Caco-2 (cell line): ENCODE data around the gene DCTN3. TPM values are rescaled to one million over a fixed set of nuclear protein-coding genes. Genes with fewer than 3 reads are reported as not detected.
A peak's percentile ranks its signal among the peaks of the same experiment; 100 is the strongest.
"Not testable (repeated sequence)": the region's sequence is repeated elsewhere in the genome, so short reads cannot be mapped to it uniquely, and the experiment has no call there.

Source experiments
- BruUV-seq: library from RNA; stranded (reverse); fragments of 400-500 nt; replicated peaks from 2 replicates; lab custom pipeline; 2021; lab: Mats Ljungman, UMichigan
- CTCF ChIA-PET: fragments of 300-600 bp; sonication (Branson Sonifier 250); formaldehyde crosslinking; loops from one replicate; lab custom pipeline; 2022; ENCODE audit warnings: antibody characterized with exemption; lab: Charles Lee
- POLR2A ChIA-PET: fragments of 300-600 bp; sonication (Branson Sonifier 250); formaldehyde crosslinking; loops from one replicate; lab custom pipeline; 2022; ENCODE audit warnings: antibody characterized with exemption; lab: Charles Lee
- DNase-seq, 2 experiments: peaks; one replicate each; pipeline versions ENCODE4 v3.0.0 to v3.0.0-alpha.2; 2020 to 2022
- H3K27me3 ChIP-seq: replicated peaks from 2 replicates; pipeline ENCODE4 v1.6.0; 2011; ENCODE audit warnings: low read length; ENCODE audit not compliant: control insufficient read depth, insufficient read depth
- H3K36me3 ChIP-seq: 2 replicates; pipeline ENCODE4 v1.5.1; 2011; ENCODE audit warnings: low read length; ENCODE audit not compliant: control insufficient read depth, insufficient read depth
- H3K4me1 ChIP-seq: fragments of 250-450 bp; sonication (Bioruptor Pico); 2 replicates; pipeline ENCODE4 v1.5.1; 2020; ENCODE audit warnings: mild to moderate bottlenecking
- H3K4me3 ChIP-seq: 2 replicates; pipeline ENCODE4 v1.5.1; 2011; ENCODE audit warnings: low read depth, mild to moderate bottlenecking, control low read depth, low read length
- H3K9me3 ChIP-seq: fragments of 250-450 bp; sonication (Bioruptor Pico); 2 replicates; pipeline ENCODE4 v1.5.1; 2020; ENCODE audit warnings: mild to moderate bottlenecking, moderate library complexity
- H3K27ac Mint-ChIP-seq: one replicate; pipeline ENCODE4 v1.8.0; 2022; ENCODE audit warnings: mixed read lengths; ENCODE audit not compliant: unreplicated experiment
- H3K27me3 Mint-ChIP-seq: one replicate; pipeline ENCODE4 v1.8.0; 2022; ENCODE audit warnings: mixed read lengths; ENCODE audit not compliant: insufficient read depth, unreplicated experiment
- H3K36me3 Mint-ChIP-seq: one replicate; pipeline ENCODE4 v1.8.0; 2022; ENCODE audit warnings: mild to moderate bottlenecking, mixed read lengths; ENCODE audit not compliant: insufficient read depth, unreplicated experiment
- H3K4me1 Mint-ChIP-seq: one replicate; pipeline ENCODE4 v1.8.0; 2022; ENCODE audit warnings: low read depth, mixed read lengths; ENCODE audit not compliant: unreplicated experiment
- H3K4me3 Mint-ChIP-seq: one replicate; pipeline ENCODE4 v1.8.0; 2022; ENCODE audit warnings: mild to moderate bottlenecking, moderate library complexity, mixed read lengths; ENCODE audit not compliant: unreplicated experiment
- H3K9me3 Mint-ChIP-seq: one replicate; pipeline ENCODE4 v1.8.0; 2022; ENCODE audit warnings: mixed read lengths; ENCODE audit not compliant: unreplicated experiment
- intact Hi-C: fragments of 100-400 bp; cut with micrococcal nuclease; formaldehyde crosslinking; loops from one replicate; pipeline ENCODE4 v1.10.0; 2022; ENCODE audit not compliant: unreplicated experiment
- total RNA-seq: library from RNA; stranded (reverse); gene quantifications from 2 replicates; pipeline ENCODE4 v1.2.3, GENCODE V29; 2022
- TF ChIP-seq, protein P1 (sequence below), 2 experiments: fragments of 200-600 bp in 1 of 2; IDR thresholded peaks; 1 replicate in 1 of 2; 2 replicates in 1 of 2; pipeline versions ENCODE4 v1.5.1 to v1.8.0; 2011 to 2022; ENCODE audit warnings: antibody characterized with exemption in 1 of 2, control low read depth in 1 of 2, inconsistent platforms in 1 of 2, low read depth in 1 of 2, low read length in 1 of 2, mild to moderate bottlenecking in 1 of 2, moderate library complexity in 1 of 2; ENCODE audit not compliant: insufficient read depth in 1 of 2, severe bottlenecking in 1 of 2, unreplicated experiment in 1 of 2

DCTN3 gene
- total RNA-seq, 1 experiment from 2014 or later, result 70.0 TPM

- H3K4me3 ChIP-seq, result peak within 1 kb of the TSS; percentile 77
- Mint-ChIP-seq H3K9me3 (no peaks in the 10 kb centered on the region), H3K4me1 (peaks cover 25% of the 10 kb centered on the region), H3K36me3 (peaks cover 16% of the 10 kb centered on the region), H3K27me3 (no peaks in the 10 kb centered on the region), H3K27ac (peak within 1 kb of the TSS; percentile 77), H3K4me3 (peak within 1 kb of the TSS; percentile 81)
- CTCF ChIA-PET, result interaction anchor here (0.5 to 2.6 kb wide), 14 partner anchors 9 to 502 kb away, joined by 3 to 25 read pairs (median 4); partner anchors contain the start of genes ARID3C, DCTN3, RPP25L and SIGMAR1
- intact Hi-C loops, result loop anchor here (1.0 to 2.0 kb wide), 2 partner anchors 9 to 18 kb away; partner anchors contain the start of gene SIGMAR1
- peak; percentile 97 to 98 for DNase-seq
- BruUV-seq, result TSS peak; percentile 51
- POLR2A ChIA-PET, result interaction anchor here (0.7 to 2.0 kb wide), 4 partner anchors 8 to 55 kb away, joined by 3 to 7 read pairs (median 4); partner anchors contain the start of gene SIGMAR1
- TF ChIP-seq, protein P1, sequence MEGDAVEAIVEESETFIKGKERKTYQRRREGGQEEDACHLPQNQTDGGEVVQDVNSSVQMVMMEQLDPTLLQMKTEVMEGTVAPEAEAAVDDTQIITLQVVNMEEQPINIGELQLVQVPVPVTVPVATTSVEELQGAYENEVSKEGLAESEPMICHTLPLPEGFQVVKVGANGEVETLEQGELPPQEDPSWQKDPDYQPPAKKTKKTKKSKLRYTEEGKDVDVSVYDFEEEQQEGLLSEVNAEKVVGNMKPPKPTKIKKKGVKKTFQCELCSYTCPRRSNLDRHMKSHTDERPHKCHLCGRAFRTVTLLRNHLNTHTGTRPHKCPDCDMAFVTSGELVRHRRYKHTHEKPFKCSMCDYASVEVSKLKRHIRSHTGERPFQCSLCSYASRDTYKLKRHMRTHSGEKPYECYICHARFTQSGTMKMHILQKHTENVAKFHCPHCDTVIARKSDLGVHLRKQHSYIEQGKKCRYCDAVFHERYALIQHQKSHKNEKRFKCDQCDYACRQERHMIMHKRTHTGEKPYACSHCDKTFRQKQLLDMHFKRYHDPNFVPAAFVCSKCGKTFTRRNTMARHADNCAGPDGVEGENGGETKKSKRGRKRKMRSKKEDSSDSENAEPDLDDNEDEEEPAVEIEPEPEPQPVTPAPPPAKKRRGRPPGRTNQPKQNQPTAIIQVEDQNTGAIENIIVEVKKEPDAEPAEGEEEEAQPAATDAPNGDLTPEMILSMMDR (IDR thresholded peaks at IDR 0.05; ENCODE audit: insufficient read depth in 1 of 2, low read depth in 1 of 2, low read length in 1 of 2, severe bottlenecking in 1 of 2, unreplicated experiment in 1 of 2), result peak; percentile 36 to 61
- no peaks in the 10 kb centered on the region for H3K27me3 ChIP-seq
- no peaks in the 10 kb centered on the region for H3K36me3 ChIP-seq
- H3K4me1 ChIP-seq, result peaks cover 34% of the 10 kb centered on the region
- no peaks in the 10 kb centered on the region for H3K9me3 ChIP-seq
These were observed 26.2 kb upstream of the DCTN3 start, which contains the start of gene GALT for GRCh38 chr9:34646211-34647083. TSS of gene GALT (plus strand) at chr9:34646675. CDS start at chr9:34646705, 30 bp downstream.

DNA sequence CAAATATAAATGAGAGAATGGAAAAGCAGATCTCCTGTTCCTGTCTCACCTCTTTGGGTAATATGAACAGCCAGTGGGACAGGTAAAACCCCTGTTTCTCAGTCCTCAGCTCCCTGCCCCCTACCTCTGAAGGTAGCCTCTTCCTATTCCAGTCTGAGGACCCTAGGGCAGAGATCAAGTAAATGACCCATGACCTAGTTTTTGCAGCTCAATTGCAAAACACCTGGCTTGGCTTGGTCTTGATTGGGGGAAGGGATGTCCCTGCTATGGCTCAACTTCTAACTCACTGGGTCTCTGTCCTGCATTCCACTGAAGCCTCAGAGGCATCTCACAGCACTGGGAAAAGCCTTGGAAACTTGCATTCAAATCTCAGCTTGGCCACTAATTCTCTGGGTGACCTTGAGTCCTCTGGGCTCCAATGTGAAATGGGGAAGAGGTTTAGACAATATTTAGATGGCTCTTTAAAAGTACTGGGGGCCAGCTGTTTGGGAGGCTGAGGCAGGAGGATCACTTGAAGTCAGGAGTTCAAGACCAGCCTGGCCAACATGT lies 24.5 kb upstream of the DCTN3 start:
- no TSS peak for BruUV-seq
- peak overlapping the region; percentile 69 for H3K27ac Mint-ChIP-seq
- H3K9me3 ChIP-seq, result no peaks in the 10 kb centered on the region
- intact Hi-C loops, result loop anchor here (1.0 kb wide), 1 partner anchor 7 kb away; the partner anchor contains the start of gene IL11RA
- peak overlapping the region; percentile 42 for H3K4me3 Mint-ChIP-seq
- peak; percentile 72 to 81 for DNase-seq
- TF ChIP-seq, protein P1 (IDR thresholded peaks at IDR 0.05; ENCODE audit: insufficient read depth in 1 of 2, low read depth in 1 of 2, low read length in 1 of 2, severe bottlenecking in 1 of 2, unreplicated experiment in 1 of 2), result no peak
- POLR2A ChIA-PET, result interaction anchor here (0.5 kb wide), 1 partner anchor 1001 kb away, joined by 4 read pairs; no protein-coding TSS in a partner anchor
- peaks cover 30% of the 10 kb centered on the region for H3K4me1 ChIP-seq
- CTCF ChIA-PET, result interaction anchor here (0.6 to 1.0 kb wide), 4 partner anchors 11 to 58 kb away, joined by 3 to 6 read pairs (median 4); no protein-coding TSS in a partner anchor
- H3K27me3 ChIP-seq, result no peaks in the 10 kb centered on the region
- H3K4me3 ChIP-seq, result no peak overlapping the region
- H3K27me3 Mint-ChIP-seq, result no peaks in the 10 kb centered on the region
- H3K36me3 Mint-ChIP-seq, result peaks cover 13% of the 10 kb centered on the region
- H3K9me3 Mint-ChIP-seq, result no peaks in the 10 kb centered on the region
- peaks cover 28% of the 10 kb centered on the region for H3K4me1 Mint-ChIP-seq
- H3K36me3 ChIP-seq, result no peaks in the 10 kb centered on the region

DNA sequence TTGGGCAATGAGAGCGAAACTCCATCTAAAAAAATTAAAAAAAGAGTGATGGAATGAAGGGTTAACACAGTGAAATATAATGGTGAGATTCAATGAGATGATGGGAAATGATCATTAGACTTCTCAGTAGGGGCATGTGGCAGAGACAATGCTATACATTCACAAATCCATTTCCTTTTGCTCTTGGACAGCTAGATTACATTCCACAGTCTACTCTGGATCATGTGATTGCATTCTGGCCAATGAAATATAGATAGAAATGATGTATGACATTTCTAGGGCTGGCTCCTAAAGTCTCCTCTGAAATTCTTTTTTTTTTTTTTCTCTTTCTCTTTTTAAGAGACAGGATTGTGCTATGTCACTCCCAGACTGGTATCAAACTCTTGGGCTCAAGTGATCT lies 22.4 kb upstream of the DCTN3 start:
- ChIA-PET POLR2A (no interaction called here), CTCF (interaction anchor here (1.0 to 1.2 kb wide), 2 partner anchors 9 kb away, joined by 3 to 5 read pairs; partner anchors contain the start of gene IL11RA)
- no peaks in the 10 kb centered on the region for H3K36me3 ChIP-seq
- BruUV-seq, result no TSS peak
- no peak overlapping the region for H3K4me3 Mint-ChIP-seq
- H3K27me3 Mint-ChIP-seq, result no peaks in the 10 kb centered on the region
- H3K4me3 ChIP-seq, result no peak overlapping the region
- TF ChIP-seq, protein P1 (IDR thresholded peaks at IDR 0.05; ENCODE audit: insufficient read depth in 1 of 2, low read depth in 1 of 2, low read length in 1 of 2, severe bottlenecking in 1 of 2, unreplicated experiment in 1 of 2), result no peak
- H3K9me3 Mint-ChIP-seq, result no peaks in the 10 kb centered on the region
- no peaks in the 10 kb centered on the region for H3K9me3 ChIP-seq
- H3K27ac Mint-ChIP-seq, result no peak overlapping the region
- intact Hi-C loops, result no loop called here
- no peaks in the 10 kb centered on the region for H3K27me3 ChIP-seq
- peaks cover 6% of the 10 kb centered on the region for H3K36me3 Mint-ChIP-seq
- no peak for DNase-seq
- H3K4me1 ChIP-seq, result peaks cover 28% of the 10 kb centered on the region
- H3K4me1 Mint-ChIP-seq, result peaks cover 23% of the 10 kb centered on the region

GRCh38 chr9:34639322-34639721 lies 19.0 kb upstream of the DCTN3 start:
- H3K27me3 ChIP-seq, H3K36me3 ChIP-seq, H3K4me3 ChIP-seq, H3K4me1 Mint-ChIP-seq, BruUV-seq, CTCF ChIA-PET, H3K4me3 Mint-ChIP-seq, H3K27me3 Mint-ChIP-seq, POLR2A ChIA-PET, H3K27ac Mint-ChIP-seq, H3K36me3 Mint-ChIP-seq, intact Hi-C loops, H3K9me3 ChIP-seq, H3K9me3 Mint-ChIP-seq, DNase-seq, H3K4me1 ChIP-seq: not testable (repeated sequence)
